HG03571 (cell line): ENCODE results near the gene KANSL2.

Experiments used
- ATAC-seq: cut with Tn5 transposase; IDR thresholded peaks from one replicate; pipeline ENCODE4 v1.9.1; 2021; ENCODE audit not compliant: unreplicated experiment

KANSL2 gene

DNA sequence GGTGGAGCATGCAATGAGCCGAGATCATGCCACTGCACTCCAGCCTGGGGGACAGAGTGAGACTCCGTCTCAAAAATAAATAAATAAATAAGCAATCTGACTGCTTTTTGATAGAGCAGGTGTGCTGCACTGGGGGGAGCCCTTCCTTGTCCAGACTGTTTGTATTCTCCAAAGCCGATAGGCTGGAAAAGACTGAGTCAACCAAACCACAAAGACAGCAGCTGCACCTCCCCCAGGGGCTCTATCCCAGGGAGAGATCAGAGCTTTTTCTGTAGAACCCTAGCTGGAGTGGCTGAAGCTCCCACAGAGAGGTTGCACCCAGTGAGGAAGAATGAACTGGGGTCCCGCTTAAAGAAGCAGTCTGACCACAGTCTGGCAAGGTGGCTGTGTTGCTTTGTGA lies 66.4 kb downstream of the KANSL2 start:
- ATAC-seq: no peak

DNA sequence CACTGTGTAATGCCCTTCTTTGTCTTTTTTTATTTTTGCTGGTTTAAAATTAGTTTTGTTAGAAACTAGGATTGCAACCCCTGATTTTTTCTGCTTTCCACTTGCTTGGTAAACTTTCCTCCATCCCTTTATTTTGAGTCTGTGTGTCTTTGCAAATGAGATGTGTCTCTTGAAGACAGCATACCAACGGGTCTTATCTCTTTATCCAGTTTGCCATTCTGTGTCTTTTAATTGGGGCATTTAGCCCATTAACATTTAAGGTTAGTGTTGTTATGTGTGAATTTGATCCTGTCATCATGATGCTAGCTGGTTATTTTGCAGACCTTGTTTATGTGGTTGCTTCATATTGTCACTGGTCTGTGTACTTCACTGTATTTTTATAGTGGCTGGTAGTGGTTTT lies 68.7 kb downstream of the KANSL2 start:
- no peak for ATAC-seq
